Measurements from ENCODE around the gene CEP20. TPM values are rescaled to one million over a fixed set of nuclear protein-coding genes. Genes with fewer than 3 reads are reported as not detected.

Gene CEP20
- total RNA-seq, 6 donors from 2014 or later: 7.7 to 45.2 (median 28.5) TPM

DNA sequence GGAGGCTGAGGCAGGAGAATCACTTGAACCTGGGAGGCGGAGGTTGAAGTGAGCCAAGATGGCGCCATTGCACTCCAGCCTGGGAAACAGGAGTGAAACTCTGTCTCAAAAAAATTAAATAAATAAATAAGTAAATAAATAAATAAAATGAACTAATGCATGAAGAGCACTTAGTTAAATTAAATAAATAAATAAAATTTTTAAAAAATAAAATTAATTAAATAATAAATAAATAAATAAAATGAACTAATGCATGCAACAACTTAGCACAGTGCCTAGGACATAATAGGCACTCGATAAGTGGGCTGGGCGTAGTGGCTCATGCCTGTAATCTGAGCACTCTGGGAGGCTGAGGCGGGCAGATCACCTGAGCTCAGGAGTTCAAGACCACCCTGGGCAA lies 15.6 kb upstream of the CEP20 start:
- TF ChIP-seq POLR2AphosphoS5 (IDR thresholded peaks at IDR 0.05) (no peak), POLR2A (IDR thresholded peaks at IDR 0.05) (no peak), EP300 (IDR thresholded peaks at IDR 0.05) (no peak)
- TF ChIP-seq, protein P1, sequence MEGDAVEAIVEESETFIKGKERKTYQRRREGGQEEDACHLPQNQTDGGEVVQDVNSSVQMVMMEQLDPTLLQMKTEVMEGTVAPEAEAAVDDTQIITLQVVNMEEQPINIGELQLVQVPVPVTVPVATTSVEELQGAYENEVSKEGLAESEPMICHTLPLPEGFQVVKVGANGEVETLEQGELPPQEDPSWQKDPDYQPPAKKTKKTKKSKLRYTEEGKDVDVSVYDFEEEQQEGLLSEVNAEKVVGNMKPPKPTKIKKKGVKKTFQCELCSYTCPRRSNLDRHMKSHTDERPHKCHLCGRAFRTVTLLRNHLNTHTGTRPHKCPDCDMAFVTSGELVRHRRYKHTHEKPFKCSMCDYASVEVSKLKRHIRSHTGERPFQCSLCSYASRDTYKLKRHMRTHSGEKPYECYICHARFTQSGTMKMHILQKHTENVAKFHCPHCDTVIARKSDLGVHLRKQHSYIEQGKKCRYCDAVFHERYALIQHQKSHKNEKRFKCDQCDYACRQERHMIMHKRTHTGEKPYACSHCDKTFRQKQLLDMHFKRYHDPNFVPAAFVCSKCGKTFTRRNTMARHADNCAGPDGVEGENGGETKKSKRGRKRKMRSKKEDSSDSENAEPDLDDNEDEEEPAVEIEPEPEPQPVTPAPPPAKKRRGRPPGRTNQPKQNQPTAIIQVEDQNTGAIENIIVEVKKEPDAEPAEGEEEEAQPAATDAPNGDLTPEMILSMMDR (IDR thresholded peaks at IDR 0.05): no peak
- Histone ChIP-seq H3K27ac (no peak overlapping the region), H3K36me3 (no peaks in the 10 kb centered on the region), H3K27me3 (no peaks in the 10 kb centered on the region), H3K9me3 (peaks cover 0 to 6% (median 0%) of the 10 kb centered on the region in 4 donors), H3K4me1 (peaks cover 0 to 8% (median 0%) of the 10 kb centered on the region in 4 donors), H3K4me3 (no peak overlapping the region)
- ATAC-seq (ENCODE audit: low FRiP score in 2 of 2): no peak
- no peak for DNase-seq
- 97 to 98% methylated on average over 5 of the region's 5 CpGs for WGBS, 2 donors

DNA sequence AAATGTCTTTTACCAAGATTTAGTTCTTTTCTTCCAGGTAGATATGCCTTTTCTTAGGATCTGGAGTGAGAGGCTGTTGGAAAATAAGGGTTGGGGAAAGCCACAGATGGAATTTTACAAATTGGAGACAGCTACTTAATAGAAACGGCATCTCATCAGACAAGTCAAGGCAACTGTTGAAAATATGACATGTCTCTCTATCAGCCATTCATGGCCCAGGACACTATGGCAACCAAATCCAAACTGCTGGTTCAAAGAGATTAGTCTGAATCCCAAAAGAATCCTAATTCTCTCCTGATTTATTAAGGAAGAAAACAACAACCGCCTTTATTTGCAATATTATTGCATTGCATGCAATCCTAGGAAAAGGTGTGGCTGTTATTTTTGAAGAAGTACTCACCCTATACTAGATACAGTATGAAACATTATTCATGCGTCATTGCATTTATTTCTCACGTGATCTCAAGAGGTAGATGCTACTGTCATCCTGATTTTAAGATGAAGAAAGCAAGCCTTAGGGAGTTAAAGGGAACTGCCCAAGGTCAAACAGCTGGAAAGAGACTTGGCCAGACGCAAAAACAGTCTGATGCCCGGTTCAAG lies 12.6 kb upstream of the CEP20 start:
- Histone ChIP-seq H3K36me3 (no peaks in the 10 kb centered on the region), H3K4me3 (no peak overlapping the region), H3K27ac (no peak overlapping the region), H3K27me3 (no peaks in the 10 kb centered on the region), H3K9me3 (no peaks in the 10 kb centered on the region), H3K4me1 (peaks cover 0 to 11% (median 0%) of the 10 kb centered on the region in 4 donors)
- no peak for ATAC-seq (ENCODE audit: low FRiP score in 2 of 2)
- 67 to 75% methylated on average over 6 of the region's 6 CpGs for WGBS, 2 donors
- TF ChIP-seq POLR2A (IDR thresholded peaks at IDR 0.05) (no peak), EP300 (IDR thresholded peaks at IDR 0.05) (no peak), POLR2AphosphoS5 (IDR thresholded peaks at IDR 0.05) (no peak)
- TF ChIP-seq, protein P1 (IDR thresholded peaks at IDR 0.05): no peak
- DNase-seq: no peak

DNA sequence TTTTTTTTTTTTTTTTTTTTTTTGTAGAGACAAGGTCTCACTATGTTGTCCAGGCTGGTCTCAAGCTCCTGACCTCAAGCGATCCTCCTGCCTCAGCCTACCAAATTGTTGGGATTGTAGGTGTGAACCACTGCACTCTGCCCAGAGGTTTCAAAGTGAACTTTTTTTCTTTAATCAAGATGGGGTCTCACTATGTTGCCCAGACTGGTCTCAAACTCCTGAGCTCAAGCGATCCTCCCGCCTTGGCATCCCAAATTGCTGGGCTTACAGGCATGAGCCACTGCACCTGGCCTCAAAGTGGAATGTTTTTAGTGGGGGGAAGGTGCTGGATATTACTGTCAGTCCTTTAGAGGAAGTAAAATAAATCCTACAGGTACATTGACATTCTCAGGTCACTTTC lies 12.0 kb upstream of the CEP20 start:
- H3K9me3 ChIP-seq: no peaks in the 10 kb centered on the region
- ATAC-seq (ENCODE audit: low FRiP score in 2 of 2): no peak
- H3K4me3 ChIP-seq: no peak overlapping the region
- peaks cover 0 to 11% (median 0%) of the 10 kb centered on the region in 4 donors for H3K4me1 ChIP-seq
- H3K36me3 ChIP-seq: no peaks in the 10 kb centered on the region
- no peak for DNase-seq
- H3K27ac ChIP-seq: no peak overlapping the region
- no peaks in the 10 kb centered on the region for H3K27me3 ChIP-seq
- TF ChIP-seq POLR2A (IDR thresholded peaks at IDR 0.05) (no peak), POLR2AphosphoS5 (IDR thresholded peaks at IDR 0.05) (no peak), EP300 (IDR thresholded peaks at IDR 0.05) (no peak)
- TF ChIP-seq, protein P1 (IDR thresholded peaks at IDR 0.05): no peak
- 90 to 94% methylated on average over 3 of the region's 3 CpGs for WGBS, 2 donors

DNA sequence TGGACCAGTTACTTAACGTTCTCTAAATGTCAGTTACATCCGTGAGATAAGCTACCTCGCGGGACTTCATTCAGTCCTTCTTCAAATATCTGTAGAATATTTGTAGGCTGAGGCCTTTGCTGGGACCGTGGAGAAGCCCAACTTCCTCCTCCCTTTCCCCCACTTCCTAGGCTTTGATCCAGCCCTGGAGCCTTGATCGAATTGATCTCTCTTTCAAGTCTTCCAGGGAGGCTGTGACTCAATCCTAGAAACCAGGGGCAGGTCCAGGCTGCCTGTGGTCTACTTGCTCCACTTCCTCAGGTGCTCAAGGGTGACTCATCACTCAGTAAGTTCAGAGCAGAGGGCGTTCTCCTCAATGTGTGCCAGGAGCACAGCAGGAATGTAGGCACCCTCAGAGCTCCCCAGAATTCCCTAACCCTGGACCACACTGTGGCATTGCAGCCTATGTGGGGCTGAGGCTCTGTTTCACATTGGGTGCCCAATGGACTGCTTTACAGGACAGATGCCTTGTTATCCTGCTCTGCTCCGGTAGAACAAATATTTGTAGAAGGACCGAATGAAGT lies 11.2 kb upstream of the CEP20 start:
- H3K27me3 ChIP-seq: no peaks in the 10 kb centered on the region
- H3K9me3 ChIP-seq: no peaks in the 10 kb centered on the region
- DNase-seq (peak in 1 of 2 donors; percentile 82), ATAC-seq (ENCODE audit: low FRiP score in 2 of 2) (peak; percentile 63 to 91)
- H3K4me1 ChIP-seq: peaks cover 0 to 11% (median 0%) of the 10 kb centered on the region in 4 donors
- peak overlapping the region in 1 of 4 donors; percentile 46 for H3K27ac ChIP-seq
- no peaks in the 10 kb centered on the region for H3K36me3 ChIP-seq
- H3K4me3 ChIP-seq: no peak overlapping the region
- TF ChIP-seq EP300 (IDR thresholded peaks at IDR 0.05) (no peak), POLR2AphosphoS5 (IDR thresholded peaks at IDR 0.05) (peak in 1 of 2 donors; percentile 19)
- WGBS, 2 donors: 49 to 50% methylated on average over 9 of the region's 9 CpGs

DNA sequence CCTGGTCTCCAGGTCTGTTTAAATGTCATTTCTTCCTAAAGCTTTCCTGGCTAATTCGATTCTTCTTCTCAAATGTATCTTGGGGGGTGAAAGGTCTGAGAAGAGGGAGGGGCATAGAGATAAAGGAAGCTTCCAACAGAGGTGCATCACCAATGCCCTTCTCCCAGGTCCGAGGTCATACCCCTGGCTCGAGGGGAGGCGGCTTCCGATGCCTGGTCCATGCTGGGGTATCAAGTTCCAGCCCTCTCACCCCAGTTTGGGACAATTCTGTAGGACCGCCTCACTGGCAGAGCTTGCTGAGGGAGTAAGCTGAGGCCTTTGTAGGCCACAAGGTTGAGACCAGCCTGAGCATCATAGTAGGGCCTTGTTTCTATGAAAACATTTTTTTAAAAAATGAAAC lies 10.3 kb upstream of the CEP20 start:
- H3K27ac ChIP-seq: no peak overlapping the region
- no peaks in the 10 kb centered on the region for H3K9me3 ChIP-seq

More for the DNA sequence above, 10.3 kb upstream of the CEP20 start:
- ATAC-seq (ENCODE audit: low FRiP score in 2 of 2) (no peak), DNase-seq (no peak)
- Histone ChIP-seq H3K36me3 (no peaks in the 10 kb centered on the region), H3K4me3 (no peak overlapping the region), H3K27me3 (no peaks in the 10 kb centered on the region), H3K4me1 (peaks cover 0 to 11% (median 0%) of the 10 kb centered on the region in 4 donors)
- TF ChIP-seq, protein P1 (IDR thresholded peaks at IDR 0.05): no peak
- no peak for TF ChIP-seq POLR2A (IDR thresholded peaks at IDR 0.05)
- no peak for TF ChIP-seq EP300 (IDR thresholded peaks at IDR 0.05)
- no peak for TF ChIP-seq POLR2AphosphoS5 (IDR thresholded peaks at IDR 0.05)
- 94 to 98% methylated on average over 6 of the region's 6 CpGs for WGBS, 2 donors
